Fibroblast of pulmonary artery (primary cell): ENCODE data around the gene SDSL.

Experiments
- DNase-seq: peaks from one replicate; pipeline ENCODE4 v3.0.0-alpha.2; 2010; ENCODE audit warnings: low read depth
- H3K4me3 ChIP-seq: replicated peaks from 2 replicates; pipeline ENCODE4 v1.5.1; 2011; ENCODE audit warnings: low read depth, mild to moderate bottlenecking, control low read depth, low read length, moderate library complexity
- TF ChIP-seq, protein P1 (sequence below): IDR thresholded peaks from 2 replicates; pipeline ENCODE4 v1.5.1; 2011; ENCODE audit warnings: mild to moderate bottlenecking, control low read depth, low read length, inconsistent platforms; ENCODE audit errors: missing control alignments

The SDSL gene

DNA sequence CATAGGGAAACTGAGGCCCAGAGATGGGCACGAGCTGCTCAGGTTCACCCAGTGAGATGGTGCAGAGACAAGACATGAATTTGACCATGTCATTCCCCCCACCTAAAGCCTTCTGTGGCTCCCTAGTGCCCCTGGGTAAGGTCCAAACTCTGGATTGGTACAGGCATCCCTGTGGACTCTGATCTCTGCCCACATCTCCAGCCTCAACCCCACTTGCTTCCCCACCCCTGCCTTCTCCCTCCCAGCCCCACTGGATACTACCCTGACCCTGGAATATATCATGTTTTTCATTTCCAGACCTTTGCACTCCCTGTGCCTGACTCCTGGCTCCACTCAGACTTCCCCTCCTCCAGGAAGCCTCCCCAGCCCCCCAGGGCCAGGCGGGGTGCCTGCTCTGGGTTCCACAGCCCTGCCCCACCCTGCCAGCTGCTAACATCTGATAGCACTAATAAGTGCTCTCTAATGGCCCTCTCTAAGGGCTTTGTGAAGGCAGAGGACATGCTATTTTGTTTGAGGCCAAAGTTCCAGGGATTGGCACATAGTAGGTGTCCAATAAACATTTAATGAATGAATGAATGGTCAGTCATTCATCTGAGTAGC is 1.1 kb upstream of the SDSL start:
- TF ChIP-seq, protein P1, sequence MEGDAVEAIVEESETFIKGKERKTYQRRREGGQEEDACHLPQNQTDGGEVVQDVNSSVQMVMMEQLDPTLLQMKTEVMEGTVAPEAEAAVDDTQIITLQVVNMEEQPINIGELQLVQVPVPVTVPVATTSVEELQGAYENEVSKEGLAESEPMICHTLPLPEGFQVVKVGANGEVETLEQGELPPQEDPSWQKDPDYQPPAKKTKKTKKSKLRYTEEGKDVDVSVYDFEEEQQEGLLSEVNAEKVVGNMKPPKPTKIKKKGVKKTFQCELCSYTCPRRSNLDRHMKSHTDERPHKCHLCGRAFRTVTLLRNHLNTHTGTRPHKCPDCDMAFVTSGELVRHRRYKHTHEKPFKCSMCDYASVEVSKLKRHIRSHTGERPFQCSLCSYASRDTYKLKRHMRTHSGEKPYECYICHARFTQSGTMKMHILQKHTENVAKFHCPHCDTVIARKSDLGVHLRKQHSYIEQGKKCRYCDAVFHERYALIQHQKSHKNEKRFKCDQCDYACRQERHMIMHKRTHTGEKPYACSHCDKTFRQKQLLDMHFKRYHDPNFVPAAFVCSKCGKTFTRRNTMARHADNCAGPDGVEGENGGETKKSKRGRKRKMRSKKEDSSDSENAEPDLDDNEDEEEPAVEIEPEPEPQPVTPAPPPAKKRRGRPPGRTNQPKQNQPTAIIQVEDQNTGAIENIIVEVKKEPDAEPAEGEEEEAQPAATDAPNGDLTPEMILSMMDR, result no peak
- no peak overlapping the region for H3K4me3 ChIP-seq
- DNase-seq, result no peak

DNA sequence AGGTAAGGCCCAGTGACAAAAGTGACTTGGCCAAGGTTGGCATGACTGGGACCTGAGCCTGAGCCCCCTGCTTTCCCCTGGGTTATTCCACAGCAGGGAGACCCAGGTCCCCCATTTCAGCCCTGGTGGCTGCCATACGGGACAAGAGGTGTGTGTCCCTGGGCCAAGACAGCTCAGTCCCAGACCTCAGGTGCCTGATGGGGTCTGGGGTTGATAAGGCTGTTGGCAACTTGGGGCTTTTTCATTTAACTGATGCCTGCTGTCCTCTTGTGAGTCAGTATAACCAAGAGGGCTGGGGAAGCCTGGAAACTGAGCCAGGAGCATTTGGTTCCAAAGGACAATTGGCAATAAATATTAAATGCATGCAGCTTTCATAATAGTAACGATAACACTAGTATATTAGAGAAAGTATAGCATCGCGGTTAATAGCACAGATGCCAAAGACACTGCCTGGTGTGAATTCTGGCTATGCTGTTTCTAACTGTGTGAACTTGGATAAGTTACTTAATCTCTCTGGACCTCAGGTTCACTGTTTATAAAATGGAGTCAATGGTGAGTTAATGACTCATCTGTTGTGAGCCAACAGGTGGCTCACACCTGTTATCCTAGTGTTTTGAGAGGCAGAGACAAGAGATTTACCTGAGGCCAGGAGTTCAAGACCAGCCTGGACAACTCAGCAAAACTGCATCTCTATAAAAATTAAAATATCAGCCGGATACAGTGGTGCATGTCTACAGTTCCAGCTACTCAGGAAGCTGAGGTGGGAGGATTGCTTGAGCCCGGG is 898 bp downstream of the SDSL start:
- peak overlapping the region; percentile 79 for H3K4me3 ChIP-seq
- TF ChIP-seq, protein P1, result no peak

DNA sequence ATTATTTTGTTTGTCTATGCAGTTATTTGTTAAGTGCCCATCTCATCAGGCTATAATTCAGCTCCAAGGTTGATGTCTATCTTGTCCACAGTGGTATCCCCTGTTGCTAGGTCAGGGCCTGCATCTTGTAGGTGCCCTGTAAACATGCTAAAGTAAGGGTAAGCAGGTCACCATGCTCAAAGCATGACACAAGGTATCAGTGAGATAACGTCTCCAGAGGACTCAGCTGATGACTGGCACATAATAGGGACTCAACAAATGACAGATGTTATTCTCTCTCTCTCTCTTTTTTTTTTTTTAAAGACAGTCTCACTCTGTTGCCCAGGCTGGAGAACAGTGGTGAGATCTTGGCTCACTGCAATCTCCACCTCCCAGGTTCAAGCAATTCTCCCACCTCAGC is 2.3 kb downstream of the SDSL start:
- TF ChIP-seq, protein P1, result no peak
- DNase-seq, result no peak
- no peak overlapping the region for H3K4me3 ChIP-seq

More for the DNA sequence above, 898 bp downstream of the SDSL start:
- no peak for DNase-seq

DNA sequence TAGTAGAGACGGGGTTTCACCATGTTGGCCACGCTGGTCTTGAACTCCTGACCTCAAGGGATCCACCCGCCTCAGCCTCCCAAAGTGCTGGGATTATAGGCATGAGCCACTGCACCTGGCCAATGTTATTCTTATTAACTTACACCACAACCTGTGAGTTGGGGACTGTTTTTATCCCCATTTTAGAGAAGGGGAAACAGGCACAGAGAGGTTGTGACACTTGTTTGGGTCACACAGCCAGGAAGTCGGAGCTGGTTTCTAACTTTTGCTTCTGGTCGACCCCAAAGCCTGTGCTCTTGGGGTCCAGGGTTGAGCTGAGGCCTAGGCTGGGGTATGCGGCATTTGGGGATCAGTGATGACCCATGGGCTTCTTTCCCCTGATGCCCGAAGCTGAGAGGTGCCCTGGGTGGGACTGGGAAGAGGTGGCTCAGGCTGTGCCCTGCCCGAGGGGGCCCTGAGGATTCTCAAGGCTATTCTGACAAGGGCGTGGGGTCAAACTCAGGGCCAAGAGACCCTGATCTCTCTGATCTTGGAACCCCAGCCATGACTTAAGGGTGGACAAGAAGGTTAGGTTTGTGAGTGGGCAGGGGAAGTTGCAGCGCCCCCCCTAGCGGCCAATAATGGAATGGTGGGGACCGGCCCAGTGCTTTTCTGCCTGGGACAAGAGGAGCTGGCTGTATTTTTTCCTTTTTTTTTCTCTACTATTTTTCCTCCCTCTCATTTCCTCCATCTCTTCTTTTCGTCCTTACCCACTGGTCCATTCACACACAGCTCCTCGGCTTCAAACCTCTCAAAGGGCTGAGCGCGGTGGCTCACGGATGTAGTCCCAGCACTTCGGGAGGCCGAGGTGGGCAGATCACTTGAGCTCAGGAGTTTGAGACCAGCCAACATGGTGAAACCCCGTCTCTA is 3.0 kb downstream of the SDSL start:
- TF ChIP-seq, protein P1, result peak; percentile 90
- H3K4me3 ChIP-seq, result no peak overlapping the region
- DNase-seq, result peak; percentile 71

DNA sequence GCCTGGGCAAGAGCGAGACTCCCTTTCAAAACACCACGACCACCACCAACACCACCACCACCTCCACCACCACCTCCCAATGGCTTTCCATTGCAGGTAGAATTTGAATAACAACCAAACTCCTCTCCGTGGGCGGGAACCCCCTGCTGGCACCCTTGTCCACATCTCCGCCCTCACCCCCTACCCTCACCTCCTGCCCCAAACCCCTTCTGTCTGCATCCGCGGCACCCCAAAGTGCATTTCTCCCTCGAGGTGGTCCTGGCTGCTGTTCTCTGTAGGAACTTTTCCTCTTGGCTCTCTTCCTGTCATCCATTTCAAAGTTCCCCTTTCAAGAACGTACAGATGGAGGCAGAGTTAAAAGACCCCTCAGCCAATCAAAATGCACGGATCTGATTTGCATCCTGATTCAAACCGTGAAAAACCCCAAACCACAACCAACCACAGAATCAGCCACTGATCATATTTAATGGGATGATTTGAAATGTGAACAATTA is 3.8 kb downstream of the SDSL start:
- no peak overlapping the region for H3K4me3 ChIP-seq
- DNase-seq, result no peak
- TF ChIP-seq, protein P1, result no peak

DNA sequence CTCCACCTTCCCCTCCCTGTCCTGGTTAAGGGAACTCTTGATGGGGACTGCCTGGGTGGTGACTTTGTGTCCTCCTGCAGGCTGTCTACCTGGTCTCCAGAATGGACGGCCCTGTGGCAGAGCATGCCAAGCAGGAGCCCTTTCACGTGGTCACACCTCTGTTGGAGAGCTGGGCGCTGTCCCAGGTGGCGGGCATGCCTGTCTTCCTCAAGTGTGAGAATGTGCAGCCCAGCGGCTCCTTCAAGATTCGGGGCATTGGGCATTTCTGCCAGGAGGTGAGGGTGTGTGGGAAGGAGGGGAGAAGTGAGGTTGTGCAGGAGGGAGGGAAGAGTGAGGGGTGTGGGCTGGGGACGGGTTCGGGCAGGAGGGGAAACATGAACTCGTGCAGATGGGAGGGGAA is 5.7 kb downstream of the SDSL start:
- TF ChIP-seq, protein P1, result no peak

More for the DNA sequence above, 5.7 kb downstream of the SDSL start:
- DNase-seq, result no peak
- H3K4me3 ChIP-seq, result no peak overlapping the region
